Activated T-cell treated with anti-CD3 and anti-CD28 coated beads, Interleukin-2, amount 50 U/mL, for 48 hours (primary cell): ENCODE data around the gene THSD4.
A peak's percentile ranks its signal among the peaks of the same experiment; 100 is the strongest.

ENCODE experiments used
- DNase-seq, 2 experiments: peaks; one replicate each; pipeline ENCODE4 v3.0.0-alpha.2; 2020

Gene THSD4

GRCh38 chr15:71747128-71748083, 632.1 kb downstream of the THSD4 start:
- no peak for DNase-seq

- no peak for DNase-seq
Measured at GRCh38 chr15:71748293-71748718, 633.0 kb downstream of the THSD4 start.

GRCh38 chr15:71749500-71749899, 634.2 kb downstream of the THSD4 start:
- no peak for DNase-seq

- DNase-seq: no peak
Measured at GRCh38 chr15:71752128-71752527, 636.9 kb downstream of the THSD4 start.

- DNase-seq: peak; percentile 24 to 26
Measured at GRCh38 chr15:71752604-71753289, 637.5 kb downstream of the THSD4 start.

GRCh38 chr15:71753346-71753745, 638.1 kb downstream of the THSD4 start:
- DNase-seq: no peak

- no peak for DNase-seq
Measured at GRCh38 chr15:71754660-71755059, 639.4 kb downstream of the THSD4 start.

- DNase-seq: no peak
Measured at GRCh38 chr15:71755092-71755970, 640.1 kb downstream of the THSD4 start.

- no peak for DNase-seq
Measured at GRCh38 chr15:71756599-71757352, 641.5 kb downstream of the THSD4 start.

- DNase-seq: no peak
Measured at GRCh38 chr15:71757741-71758530, 642.7 kb downstream of the THSD4 start.

- DNase-seq: no peak
Measured at GRCh38 chr15:71758711-71759110, 643.4 kb downstream of the THSD4 start.

- no peak for DNase-seq
Measured at GRCh38 chr15:71760852-71761251, 645.6 kb downstream of the THSD4 start.

- no peak for DNase-seq
Measured at GRCh38 chr15:71761649-71762048, 646.4 kb downstream of the THSD4 start.

GRCh38 chr15:71768184-71768583, 652.9 kb downstream of the THSD4 start:
- no peak for DNase-seq

- no peak for DNase-seq
Measured at GRCh38 chr15:71773206-71773859, 658.1 kb downstream of the THSD4 start.

- DNase-seq: no peak
Measured at GRCh38 chr15:71775856-71776255, 660.6 kb downstream of the THSD4 start.

- DNase-seq: no peak
Measured at GRCh38 chr15:71776304-71776703, 661.0 kb downstream of the THSD4 start.

GRCh38 chr15:71777216-71777943, 662.1 kb downstream of the THSD4 start:
- no peak for DNase-seq

GRCh38 chr15:71779073-71779797, 664.0 kb downstream of the THSD4 start:
- DNase-seq: no peak
